Esophagus squamous epithelium (tissue), 4 donors: Measurements from ENCODE around the gene YLPM1.

Experiments
- CTCF ChIP-seq, 6 experiments: fragments of 450-650 bp in 4 of 6; fragments of 200-600 bp in 2 of 6; sonication (generic) in 2 of 6; IDR thresholded peaks; one replicate each; pipeline ENCODE4 v1.5.1; 2016 to 2019; ENCODE audit warnings: antibody characterized with exemption in 6 of 6, mild to moderate bottlenecking in 4 of 6, moderate library complexity in 4 of 6
- POLR2A ChIP-seq, 4 donors: fragments of 450-650 bp; IDR thresholded peaks; one replicate each; pipeline ENCODE4 v1.6.1; 2017; ENCODE audit warnings: antibody characterized with exemption in 4 of 4, mild to moderate bottlenecking in 4 of 4, moderate library complexity in 3 of 4

- TF ChIP-seq CTCF (IDR thresholded peaks at IDR 0.05) (no peak), POLR2A (IDR thresholded peaks at IDR 0.05) (no peak)
Measured at GRCh38 chr14:74859757-74860552, 96.8 kb downstream of the YLPM1 start.
